DMS53 (cell line): ENCODE results near the gene SPIC.

Source experiments
- DNase-seq: peaks from one replicate; lab custom pipeline; 2025; lab: John Stamatoyannopoulos, UW

Gene SPIC

DNA sequence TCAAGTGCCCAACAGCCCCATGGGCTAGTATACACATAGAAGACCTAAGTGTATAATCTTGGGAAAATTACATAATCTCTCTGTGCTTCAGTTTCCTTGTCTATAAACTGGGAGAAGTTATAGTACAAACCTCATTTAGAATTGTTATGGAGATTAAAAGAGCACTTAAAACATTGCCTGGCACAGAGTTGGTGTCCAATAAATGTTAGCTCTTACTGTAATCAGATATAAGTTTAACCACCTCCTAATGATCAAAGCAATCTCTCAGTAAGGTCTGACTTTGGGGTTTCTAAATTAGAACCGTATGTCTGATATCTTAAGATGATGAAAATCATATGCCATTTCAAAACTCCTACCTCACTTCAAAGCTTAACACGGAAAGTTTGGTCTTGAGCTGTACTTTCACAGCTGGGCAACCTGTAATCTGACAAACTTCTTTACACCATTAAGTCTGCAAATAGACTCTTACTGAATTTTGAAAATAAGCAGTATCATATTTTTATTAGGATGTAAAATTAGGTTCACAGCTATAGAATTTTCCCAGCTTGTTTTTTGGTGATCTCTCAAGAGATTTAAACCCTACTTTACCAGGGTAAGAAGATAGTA lies 61.0 kb downstream of the SPIC start:
- DNase-seq, result no peak
